ENCODE data around the gene GRN.

DNA sequence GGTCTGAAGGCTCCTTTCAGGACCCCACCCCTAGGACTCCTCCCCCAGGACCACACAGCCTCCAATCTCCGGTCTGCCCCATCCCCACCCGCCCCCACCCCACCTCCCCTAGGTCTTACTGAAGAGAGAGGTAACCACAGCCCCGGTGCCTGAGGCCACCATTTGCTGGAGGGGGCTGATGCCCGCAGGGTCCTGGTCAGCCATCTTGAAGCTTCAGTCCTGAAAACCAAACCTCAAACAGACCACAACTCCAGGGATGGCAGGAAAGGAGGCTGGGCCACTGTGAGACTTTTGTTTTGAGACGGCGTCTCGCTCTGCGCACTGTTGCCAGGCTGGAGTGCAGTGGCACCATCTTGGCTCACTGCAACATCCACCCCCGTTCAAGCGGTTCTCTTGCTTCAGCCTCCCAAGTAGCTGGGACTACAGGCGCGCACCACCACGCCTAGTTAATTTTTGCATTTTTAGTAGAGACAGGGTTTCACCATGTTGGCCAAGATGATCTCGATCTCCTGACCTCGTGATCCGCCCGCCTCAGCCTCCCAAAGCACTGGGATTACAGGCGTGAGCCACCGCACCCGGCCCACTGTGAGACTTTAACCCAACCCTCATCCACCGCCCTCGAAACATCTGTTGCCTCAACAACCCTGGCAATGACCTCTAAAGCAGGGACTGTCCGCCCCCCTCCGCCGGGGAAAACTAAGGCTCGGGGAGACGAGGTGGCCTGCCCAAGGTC lies 21.6 kb upstream of the GRN start:
- TF ChIP-seq ZNF12 (CRISPR knock-in tag; IDR thresholded peaks at IDR 0.05) (no peak), TRIM24 (IDR thresholded peaks at IDR 0.05) (0 out of 4 replicates have a peak, but pooled peaks of 1 of the 2 experiments have one; percentile 34), ZNF133 (CRISPR knock-in tag; IDR thresholded peaks at IDR 0.05) (no peak), KLF16 (IDR thresholded peaks at IDR 0.05) (no peak), ZNF551 (CRISPR knock-in tag; IDR thresholded peaks at IDR 0.05) (no peak), ZNF785 (CRISPR knock-in tag; IDR thresholded peaks at IDR 0.05) (no peak), IRF2 (CRISPR knock-in tag; IDR thresholded peaks at IDR 0.05) (no peak), ZNF239 (CRISPR knock-in tag; IDR thresholded peaks at IDR 0.05) (no peak), EP300 (IDR thresholded peaks at IDR 0.05; ENCODE audit: low read length) (no peak), ZNF143 (CRISPR knock-in tag; IDR thresholded peaks at IDR 0.05) (no peak), ZNF175 (CRISPR knock-in tag; IDR thresholded peaks at IDR 0.05; ENCODE audit: low read depth) (no peak)
- TF ChIP-seq, protein P1, sequence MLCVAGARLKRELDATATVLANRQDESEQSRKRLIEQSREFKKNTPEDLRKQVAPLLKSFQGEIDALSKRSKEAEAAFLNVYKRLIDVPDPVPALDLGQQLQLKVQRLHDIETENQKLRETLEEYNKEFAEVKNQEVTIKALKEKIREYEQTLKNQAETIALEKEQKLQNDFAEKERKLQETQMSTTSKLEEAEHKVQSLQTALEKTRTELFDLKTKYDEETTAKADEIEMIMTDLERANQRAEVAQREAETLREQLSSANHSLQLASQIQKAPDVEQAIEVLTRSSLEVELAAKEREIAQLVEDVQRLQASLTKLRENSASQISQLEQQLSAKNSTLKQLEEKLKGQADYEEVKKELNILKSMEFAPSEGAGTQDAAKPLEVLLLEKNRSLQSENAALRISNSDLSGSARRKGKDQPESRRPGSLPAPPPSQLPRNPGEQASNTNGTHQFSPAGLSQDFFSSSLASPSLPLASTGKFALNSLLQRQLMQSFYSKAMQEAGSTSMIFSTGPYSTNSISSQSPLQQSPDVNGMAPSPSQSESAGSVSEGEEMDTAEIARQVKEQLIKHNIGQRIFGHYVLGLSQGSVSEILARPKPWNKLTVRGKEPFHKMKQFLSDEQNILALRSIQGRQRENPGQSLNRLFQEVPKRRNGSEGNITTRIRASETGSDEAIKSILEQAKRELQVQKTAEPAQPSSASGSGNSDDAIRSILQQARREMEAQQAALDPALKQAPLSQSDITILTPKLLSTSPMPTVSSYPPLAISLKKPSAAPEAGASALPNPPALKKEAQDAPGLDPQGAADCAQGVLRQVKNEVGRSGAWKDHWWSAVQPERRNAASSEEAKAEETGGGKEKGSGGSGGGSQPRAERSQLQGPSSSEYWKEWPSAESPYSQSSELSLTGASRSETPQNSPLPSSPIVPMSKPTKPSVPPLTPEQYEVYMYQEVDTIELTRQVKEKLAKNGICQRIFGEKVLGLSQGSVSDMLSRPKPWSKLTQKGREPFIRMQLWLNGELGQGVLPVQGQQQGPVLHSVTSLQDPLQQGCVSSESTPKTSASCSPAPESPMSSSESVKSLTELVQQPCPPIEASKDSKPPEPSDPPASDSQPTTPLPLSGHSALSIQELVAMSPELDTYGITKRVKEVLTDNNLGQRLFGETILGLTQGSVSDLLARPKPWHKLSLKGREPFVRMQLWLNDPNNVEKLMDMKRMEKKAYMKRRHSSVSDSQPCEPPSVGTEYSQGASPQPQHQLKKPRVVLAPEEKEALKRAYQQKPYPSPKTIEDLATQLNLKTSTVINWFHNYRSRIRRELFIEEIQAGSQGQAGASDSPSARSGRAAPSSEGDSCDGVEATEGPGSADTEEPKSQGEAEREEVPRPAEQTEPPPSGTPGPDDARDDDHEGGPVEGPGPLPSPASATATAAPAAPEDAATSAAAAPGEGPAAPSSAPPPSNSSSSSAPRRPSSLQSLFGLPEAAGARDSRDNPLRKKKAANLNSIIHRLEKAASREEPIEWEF (CRISPR knock-in tag; IDR thresholded peaks at IDR 0.05), result no peak
- TF ChIP-seq, protein P2, sequence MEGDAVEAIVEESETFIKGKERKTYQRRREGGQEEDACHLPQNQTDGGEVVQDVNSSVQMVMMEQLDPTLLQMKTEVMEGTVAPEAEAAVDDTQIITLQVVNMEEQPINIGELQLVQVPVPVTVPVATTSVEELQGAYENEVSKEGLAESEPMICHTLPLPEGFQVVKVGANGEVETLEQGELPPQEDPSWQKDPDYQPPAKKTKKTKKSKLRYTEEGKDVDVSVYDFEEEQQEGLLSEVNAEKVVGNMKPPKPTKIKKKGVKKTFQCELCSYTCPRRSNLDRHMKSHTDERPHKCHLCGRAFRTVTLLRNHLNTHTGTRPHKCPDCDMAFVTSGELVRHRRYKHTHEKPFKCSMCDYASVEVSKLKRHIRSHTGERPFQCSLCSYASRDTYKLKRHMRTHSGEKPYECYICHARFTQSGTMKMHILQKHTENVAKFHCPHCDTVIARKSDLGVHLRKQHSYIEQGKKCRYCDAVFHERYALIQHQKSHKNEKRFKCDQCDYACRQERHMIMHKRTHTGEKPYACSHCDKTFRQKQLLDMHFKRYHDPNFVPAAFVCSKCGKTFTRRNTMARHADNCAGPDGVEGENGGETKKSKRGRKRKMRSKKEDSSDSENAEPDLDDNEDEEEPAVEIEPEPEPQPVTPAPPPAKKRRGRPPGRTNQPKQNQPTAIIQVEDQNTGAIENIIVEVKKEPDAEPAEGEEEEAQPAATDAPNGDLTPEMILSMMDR (IDR thresholded peaks at IDR 0.05 in 2 of 3, conservative IDR thresholded peaks at IDR 0.05 in 1 of 3; ENCODE audit: insufficient read depth in 2 of 3, low read depth in 1 of 3, low read length in 3 of 3), result no peak
- TF ChIP-seq, protein P3, sequence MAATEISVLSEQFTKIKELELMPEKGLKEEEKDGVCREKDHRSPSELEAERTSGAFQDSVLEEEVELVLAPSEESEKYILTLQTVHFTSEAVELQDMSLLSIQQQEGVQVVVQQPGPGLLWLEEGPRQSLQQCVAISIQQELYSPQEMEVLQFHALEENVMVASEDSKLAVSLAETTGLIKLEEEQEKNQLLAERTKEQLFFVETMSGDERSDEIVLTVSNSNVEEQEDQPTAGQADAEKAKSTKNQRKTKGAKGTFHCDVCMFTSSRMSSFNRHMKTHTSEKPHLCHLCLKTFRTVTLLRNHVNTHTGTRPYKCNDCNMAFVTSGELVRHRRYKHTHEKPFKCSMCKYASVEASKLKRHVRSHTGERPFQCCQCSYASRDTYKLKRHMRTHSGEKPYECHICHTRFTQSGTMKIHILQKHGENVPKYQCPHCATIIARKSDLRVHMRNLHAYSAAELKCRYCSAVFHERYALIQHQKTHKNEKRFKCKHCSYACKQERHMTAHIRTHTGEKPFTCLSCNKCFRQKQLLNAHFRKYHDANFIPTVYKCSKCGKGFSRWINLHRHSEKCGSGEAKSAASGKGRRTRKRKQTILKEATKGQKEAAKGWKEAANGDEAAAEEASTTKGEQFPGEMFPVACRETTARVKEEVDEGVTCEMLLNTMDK (IDR thresholded peaks at IDR 0.05; ENCODE audit: borderline replicate concordance, insufficient read depth, low read depth, low read length, poor library complexity, severe bottlenecking), result no peak

All from K562 (cell line).